Endothelial cell of umbilical vein (primary cell): ENCODE measurements around the gene MANBA.

Source experiments
- EZH2 ChIP-seq: IDR thresholded peaks from 2 replicates; pipeline ENCODE4 v1.6.1; 2012; ENCODE audit warnings: borderline replicate concordance, low read depth, mild to moderate bottlenecking, moderate library complexity, low read length, inconsistent platforms; ENCODE audit not compliant: severe bottlenecking
- POLR2A ChIP-seq: IDR thresholded peaks from 2 replicates; pipeline ENCODE4 v1.6.1; 2012; ENCODE audit warnings: low read depth, mild to moderate bottlenecking, control low read depth, low read length
- TF ChIP-seq, protein P1 (sequence below), 2 donors: IDR thresholded peaks; 1 replicate in 1 of 2; 2 replicates in 1 of 2; pipeline ENCODE4 v1.5.1; 2011; ENCODE audit warnings: low read length in 2 of 2, mild to moderate bottlenecking in 2 of 2, moderate library complexity in 2 of 2, control low read depth in 1 of 2, inconsistent platforms in 1 of 2, low read depth in 1 of 2; ENCODE audit not compliant: insufficient read depth in 1 of 2; ENCODE audit errors: extremely low read depth in 1 of 2
- TF ChIP-seq, protein P2 (sequence below): IDR thresholded peaks from 2 replicates; pipeline ENCODE4 v1.6.1; 2011; ENCODE audit not compliant: insufficient read depth, insufficient read length

DNA sequence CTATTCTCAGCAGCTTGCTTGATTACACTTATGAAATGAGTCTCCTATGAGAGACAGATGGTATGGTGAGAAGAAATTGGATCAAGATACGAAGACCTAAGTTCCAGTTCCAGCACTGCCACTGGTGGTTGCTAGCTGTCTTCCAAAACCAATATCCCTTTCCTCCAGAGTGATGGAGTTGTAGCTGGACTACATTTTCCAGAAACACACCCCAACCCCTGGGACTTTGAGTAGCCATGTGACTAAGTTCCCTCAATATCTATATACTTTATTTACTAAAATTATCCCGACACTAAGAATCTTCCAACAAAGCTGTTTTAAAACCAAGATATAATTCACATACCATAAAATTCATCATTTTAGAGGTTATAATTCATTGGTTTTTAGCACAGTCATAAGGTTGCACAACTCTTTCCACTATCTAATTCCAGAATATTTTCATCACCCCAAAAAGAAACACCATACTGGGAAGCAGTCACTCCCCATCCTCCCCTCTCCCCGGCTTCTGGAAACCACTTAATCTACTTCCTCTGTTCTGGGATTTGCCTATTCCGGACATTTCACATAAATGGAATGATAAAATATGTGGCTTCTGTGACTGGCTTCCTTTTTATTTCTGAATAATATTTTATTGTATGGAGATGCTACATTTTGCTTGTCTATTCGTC lies 118.0 kb downstream of the MANBA start:
- TF ChIP-seq, protein P1, sequence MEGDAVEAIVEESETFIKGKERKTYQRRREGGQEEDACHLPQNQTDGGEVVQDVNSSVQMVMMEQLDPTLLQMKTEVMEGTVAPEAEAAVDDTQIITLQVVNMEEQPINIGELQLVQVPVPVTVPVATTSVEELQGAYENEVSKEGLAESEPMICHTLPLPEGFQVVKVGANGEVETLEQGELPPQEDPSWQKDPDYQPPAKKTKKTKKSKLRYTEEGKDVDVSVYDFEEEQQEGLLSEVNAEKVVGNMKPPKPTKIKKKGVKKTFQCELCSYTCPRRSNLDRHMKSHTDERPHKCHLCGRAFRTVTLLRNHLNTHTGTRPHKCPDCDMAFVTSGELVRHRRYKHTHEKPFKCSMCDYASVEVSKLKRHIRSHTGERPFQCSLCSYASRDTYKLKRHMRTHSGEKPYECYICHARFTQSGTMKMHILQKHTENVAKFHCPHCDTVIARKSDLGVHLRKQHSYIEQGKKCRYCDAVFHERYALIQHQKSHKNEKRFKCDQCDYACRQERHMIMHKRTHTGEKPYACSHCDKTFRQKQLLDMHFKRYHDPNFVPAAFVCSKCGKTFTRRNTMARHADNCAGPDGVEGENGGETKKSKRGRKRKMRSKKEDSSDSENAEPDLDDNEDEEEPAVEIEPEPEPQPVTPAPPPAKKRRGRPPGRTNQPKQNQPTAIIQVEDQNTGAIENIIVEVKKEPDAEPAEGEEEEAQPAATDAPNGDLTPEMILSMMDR (IDR thresholded peaks at IDR 0.05; ENCODE audit: extremely low read depth in 1 of 2, insufficient read depth in 1 of 2, low read depth in 1 of 2, low read length in 2 of 2): no peak
- TF ChIP-seq EZH2 (no peak), POLR2A (no peak)
- TF ChIP-seq, protein P2, sequence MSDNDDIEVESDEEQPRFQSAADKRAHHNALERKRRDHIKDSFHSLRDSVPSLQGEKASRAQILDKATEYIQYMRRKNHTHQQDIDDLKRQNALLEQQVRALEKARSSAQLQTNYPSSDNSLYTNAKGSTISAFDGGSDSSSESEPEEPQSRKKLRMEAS: no peak
